ENCODE measurements around the gene TRIM63. TPM values are rescaled to one million over a fixed set of nuclear protein-coding genes. Genes with fewer than 3 reads are reported as not detected.

The TRIM63 gene
- total RNA-seq, 1 experiment from 2014 or later: not detected

- no peak for DNase-seq
- TF ChIP-seq, protein P1, sequence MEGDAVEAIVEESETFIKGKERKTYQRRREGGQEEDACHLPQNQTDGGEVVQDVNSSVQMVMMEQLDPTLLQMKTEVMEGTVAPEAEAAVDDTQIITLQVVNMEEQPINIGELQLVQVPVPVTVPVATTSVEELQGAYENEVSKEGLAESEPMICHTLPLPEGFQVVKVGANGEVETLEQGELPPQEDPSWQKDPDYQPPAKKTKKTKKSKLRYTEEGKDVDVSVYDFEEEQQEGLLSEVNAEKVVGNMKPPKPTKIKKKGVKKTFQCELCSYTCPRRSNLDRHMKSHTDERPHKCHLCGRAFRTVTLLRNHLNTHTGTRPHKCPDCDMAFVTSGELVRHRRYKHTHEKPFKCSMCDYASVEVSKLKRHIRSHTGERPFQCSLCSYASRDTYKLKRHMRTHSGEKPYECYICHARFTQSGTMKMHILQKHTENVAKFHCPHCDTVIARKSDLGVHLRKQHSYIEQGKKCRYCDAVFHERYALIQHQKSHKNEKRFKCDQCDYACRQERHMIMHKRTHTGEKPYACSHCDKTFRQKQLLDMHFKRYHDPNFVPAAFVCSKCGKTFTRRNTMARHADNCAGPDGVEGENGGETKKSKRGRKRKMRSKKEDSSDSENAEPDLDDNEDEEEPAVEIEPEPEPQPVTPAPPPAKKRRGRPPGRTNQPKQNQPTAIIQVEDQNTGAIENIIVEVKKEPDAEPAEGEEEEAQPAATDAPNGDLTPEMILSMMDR (conservative IDR thresholded peaks at IDR 0.05): no peak
- no peaks in the 10 kb centered on the region for H4K20me1 ChIP-seq (ENCODE audit: control insufficient read depth, insufficient read depth, insufficient read length)
- H3K27me3 Mint-ChIP-seq (ENCODE audit: low read depth): peaks cover 3% of the 10 kb centered on the region
- H3K23ac ChIP-seq (ENCODE audit: insufficient read length, low read depth, low read length): no peak overlapping the region
- no peak overlapping the region for H4K5ac ChIP-seq (ENCODE audit: insufficient read length, low read depth, low read length)
- no peak overlapping the region for H3K56ac ChIP-seq (ENCODE audit: insufficient read length, low read depth, low read length)
- H2BK120ac ChIP-seq (ENCODE audit: low read depth, low read length, poor library complexity, severe bottlenecking): no peak overlapping the region
- no peaks in the 10 kb centered on the region for H3K23me2 ChIP-seq (ENCODE audit: insufficient read length, low read depth, low read length, poor library complexity, severe bottlenecking)
- no peak overlapping the region for H3K27ac Mint-ChIP-seq
- H3T11ph ChIP-seq (ENCODE audit: low read length): no peak overlapping the region
- H3K27ac ChIP-seq (ENCODE audit: insufficient read length, low read depth, low read length): no peak overlapping the region
- no peaks in the 10 kb centered on the region for H3K27me3 ChIP-seq (ENCODE audit: insufficient read depth, low read length)
- H3K14ac ChIP-seq (ENCODE audit: insufficient read depth, low read length): no peak overlapping the region
- no peak overlapping the region for H2BK12ac ChIP-seq (ENCODE audit: insufficient read length, low read depth, low read length)
- no peaks in the 10 kb centered on the region for H3K9me3 Mint-ChIP-seq
- no peaks in the 10 kb centered on the region for H3K36me3 Mint-ChIP-seq (ENCODE audit: insufficient read depth in 1 of 3, low read depth in 3 of 3)
- H3K18ac ChIP-seq (ENCODE audit: insufficient read length, low read depth, low read length): no peak overlapping the region
- no peak overlapping the region for H2BK15ac ChIP-seq (ENCODE audit: low read depth, low read length)
- no peak overlapping the region for H2BK20ac ChIP-seq (ENCODE audit: low read depth, low read length, poor library complexity, severe bottlenecking)
- no peaks in the 10 kb centered on the region for H3K79me2 ChIP-seq (ENCODE audit: insufficient read depth, low read length)
- H3K9me3 ChIP-seq (ENCODE audit: control insufficient read depth, low read depth, low read length): no peaks in the 10 kb centered on the region
- H2AFZ ChIP-seq (ENCODE audit: low read length): no peak overlapping the region
- H2AK5ac ChIP-seq (ENCODE audit: insufficient read length, low read length): no peak overlapping the region
- no peak overlapping the region for H3K4me2 ChIP-seq (ENCODE audit: insufficient read depth, insufficient read length, low read length)
- H2BK5ac ChIP-seq (ENCODE audit: insufficient read length, low read length): no peak overlapping the region
- no peak overlapping the region for H3K9ac ChIP-seq (ENCODE audit: extremely low read depth, insufficient read length, low read length)
- H3K79me1 ChIP-seq (ENCODE audit: insufficient read depth, low read depth, low read length, poor library complexity, severe bottlenecking): no peaks in the 10 kb centered on the region
- H3K4me3 Mint-ChIP-seq: no peak overlapping the region
- H4K91ac ChIP-seq (ENCODE audit: insufficient read length, low read depth, low read length): no peak overlapping the region
- no peak overlapping the region for H4K8ac ChIP-seq (replicated peaks; ENCODE audit: insufficient read length, low read depth, low read length)
- no CpG with 5 or more reads among the region's 8 CpGs for WGBS (ENCODE audit: extremely low coverage, insufficient read length, low lambda C conversion rate)
- H3K4me1 ChIP-seq (ENCODE audit: insufficient read depth, low read length): no peaks in the 10 kb centered on the region
- H3K4ac ChIP-seq (ENCODE audit: low read depth, low read length): no peak overlapping the region
- H3K4me1 Mint-ChIP-seq: peaks cover 14 to 40% of the 10 kb centered on the region in 2 experiments
Measured at GRCh38 chr1:26019641-26020315, 47.7 kb downstream of the TRIM63 start.
